22Rv1 (cell line): ENCODE results near the gene TEDC1.

Experiments
- ZFX ChIP-seq: fragments of 450-650 bp; IDR thresholded peaks from 2 replicates; pipeline ENCODE4 v1.6.1; 2017; ENCODE audit warnings: antibody characterized with exemption, borderline replicate concordance
- TF ChIP-seq, protein P1 (sequence below): fragments of 450-650 bp; IDR thresholded peaks from 2 replicates; pipeline ENCODE4 v1.5.1; 2017; ENCODE audit warnings: mild to moderate bottlenecking

DNA sequence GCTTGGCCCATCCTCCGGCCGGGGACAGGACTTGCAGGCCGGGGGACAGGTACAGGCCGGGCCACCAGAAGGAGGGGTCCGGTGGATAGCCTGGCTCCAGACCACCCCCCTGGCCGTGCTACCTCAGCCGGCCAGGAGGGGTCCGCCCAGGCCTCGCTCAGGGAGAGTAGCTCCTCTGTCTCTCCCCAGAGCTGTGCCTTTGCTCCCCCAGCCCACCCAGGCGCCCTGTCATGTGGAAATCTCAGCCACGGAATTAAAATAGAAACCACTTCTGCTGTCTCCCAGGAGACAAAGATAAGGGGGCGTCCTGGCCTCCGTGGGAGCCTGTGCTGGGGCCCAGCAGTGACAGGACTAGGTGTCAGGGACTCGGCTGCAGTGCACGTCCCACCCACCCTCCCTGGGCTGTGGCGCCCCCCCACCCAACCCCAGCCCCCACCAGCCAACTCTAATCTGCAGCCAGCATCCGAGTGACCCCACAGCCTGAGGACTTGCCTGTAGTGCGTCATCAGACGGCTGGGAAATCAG lies 19.7 kb upstream of the TEDC1 start:
- TF ChIP-seq, protein P1, sequence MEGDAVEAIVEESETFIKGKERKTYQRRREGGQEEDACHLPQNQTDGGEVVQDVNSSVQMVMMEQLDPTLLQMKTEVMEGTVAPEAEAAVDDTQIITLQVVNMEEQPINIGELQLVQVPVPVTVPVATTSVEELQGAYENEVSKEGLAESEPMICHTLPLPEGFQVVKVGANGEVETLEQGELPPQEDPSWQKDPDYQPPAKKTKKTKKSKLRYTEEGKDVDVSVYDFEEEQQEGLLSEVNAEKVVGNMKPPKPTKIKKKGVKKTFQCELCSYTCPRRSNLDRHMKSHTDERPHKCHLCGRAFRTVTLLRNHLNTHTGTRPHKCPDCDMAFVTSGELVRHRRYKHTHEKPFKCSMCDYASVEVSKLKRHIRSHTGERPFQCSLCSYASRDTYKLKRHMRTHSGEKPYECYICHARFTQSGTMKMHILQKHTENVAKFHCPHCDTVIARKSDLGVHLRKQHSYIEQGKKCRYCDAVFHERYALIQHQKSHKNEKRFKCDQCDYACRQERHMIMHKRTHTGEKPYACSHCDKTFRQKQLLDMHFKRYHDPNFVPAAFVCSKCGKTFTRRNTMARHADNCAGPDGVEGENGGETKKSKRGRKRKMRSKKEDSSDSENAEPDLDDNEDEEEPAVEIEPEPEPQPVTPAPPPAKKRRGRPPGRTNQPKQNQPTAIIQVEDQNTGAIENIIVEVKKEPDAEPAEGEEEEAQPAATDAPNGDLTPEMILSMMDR, result no peak
- no peak for TF ChIP-seq ZFX
